GM04503 (cell line): Measurements from ENCODE around the gene ACSF2.
A peak's percentile ranks its signal among the peaks of the same experiment; 100 is the strongest.

Experiments
- DNase-seq: peaks from one replicate; pipeline ENCODE4 v3.0.0-alpha.2; 2012; ENCODE audit warnings: low read depth

ACSF2 gene

GRCh38 chr17:50478391-50479381, 52.7 kb downstream of the ACSF2 start, which contains the start of gene RSAD1:
RSAD1 (plus strand) TSS chr17:50478860; CDS start chr17:50478885, 25 bp downstream.
- peak; percentile 37 for DNase-seq

- DNase-seq = no peak
These were observed 53.6 kb downstream of the ACSF2 start for GRCh38 chr17:50479522-50480141.

- no peak for DNase-seq
These were observed 54.2 kb downstream of the ACSF2 start for GRCh38 chr17:50480142-50480764.

GRCh38 chr17:50480854-50481490, 55.0 kb downstream of the ACSF2 start:
- DNase-seq = no peak

- no peak for DNase-seq
These were observed 55.6 kb downstream of the ACSF2 start for GRCh38 chr17:50481648-50482047.

- no peak for DNase-seq
These were observed 56.1 kb downstream of the ACSF2 start for GRCh38 chr17:50482110-50482509.

GRCh38 chr17:50482516-50482915, 56.5 kb downstream of the ACSF2 start:
- peak; percentile 81 for DNase-seq

- DNase-seq = no peak
These were observed 57.2 kb downstream of the ACSF2 start for GRCh38 chr17:50483266-50483665.

GRCh38 chr17:50484386-50485155, 58.6 kb downstream of the ACSF2 start:
- no peak for DNase-seq

GRCh38 chr17:50487213-50488096, 61.4 kb downstream of the ACSF2 start:
- DNase-seq = no peak

- DNase-seq = no peak
These were observed 62.9 kb downstream of the ACSF2 start for GRCh38 chr17:50488880-50489279.

GRCh38 chr17:50491505-50491904, 65.5 kb downstream of the ACSF2 start:
- no peak for DNase-seq

- no peak for DNase-seq
These were observed 66.2 kb downstream of the ACSF2 start for GRCh38 chr17:50492214-50492613.

GRCh38 chr17:50493744-50494143, 67.7 kb downstream of the ACSF2 start:
- DNase-seq = no peak

GRCh38 chr17:50495217-50495823, 69.3 kb downstream of the ACSF2 start:
- no peak for DNase-seq

GRCh38 chr17:50495918-50496317, 69.9 kb downstream of the ACSF2 start:
- no peak for DNase-seq

- DNase-seq = no peak
These were observed 72.2 kb downstream of the ACSF2 start for GRCh38 chr17:50498021-50498874.

GRCh38 chr17:50499270-50499669, 73.3 kb downstream of the ACSF2 start:
- no peak for DNase-seq

- no peak for DNase-seq
These were observed 73.7 kb downstream of the ACSF2 start for GRCh38 chr17:50499721-50500120.
